H9 (cell line): ENCODE data around the gene PGM1. TPM values are rescaled to one million over a fixed set of nuclear protein-coding genes. Genes with fewer than 3 reads are reported as not detected.

Source experiments
- DNase-seq: peaks from one replicate; pipeline ENCODE4 v3.0.0-alpha.2; 2017
- H2AFZ ChIP-seq: one replicate; pipeline ENCODE4 v1.6.1; 2013; ENCODE audit warnings: mild to moderate bottlenecking, low read length, control low read depth, moderate library complexity
- H2AK5ac ChIP-seq: 2 replicates; pipeline ENCODE4 v1.6.1; 2013; ENCODE audit warnings: low read length, control low read depth, mixed read lengths; ENCODE audit not compliant: insufficient read length
- H2BK120ac ChIP-seq: one replicate; pipeline ENCODE4 v1.6.1; 2013; ENCODE audit warnings: low read depth, mild to moderate bottlenecking, low read length, control low read depth, inconsistent platforms; ENCODE audit not compliant: poor library complexity, severe bottlenecking
- H2BK12ac ChIP-seq: 2 replicates; pipeline ENCODE4 v1.6.1; 2013; ENCODE audit warnings: low read length, control low read depth, mixed read lengths, low read depth; ENCODE audit not compliant: insufficient read length
- H2BK15ac ChIP-seq: 2 replicates; pipeline ENCODE4 v1.6.1; 2013; ENCODE audit warnings: low read depth, low read length, control low read depth
- H2BK20ac ChIP-seq: one replicate; pipeline ENCODE4 v1.6.1; 2013; ENCODE audit warnings: low read depth, mild to moderate bottlenecking, low read length, control low read depth, inconsistent platforms; ENCODE audit not compliant: poor library complexity, severe bottlenecking
- H2BK5ac ChIP-seq: 2 replicates; pipeline ENCODE4 v1.6.1; 2013; ENCODE audit warnings: low read length, control low read depth, mixed read lengths; ENCODE audit not compliant: insufficient read length
- H3K14ac ChIP-seq: 2 replicates; pipeline ENCODE4 v1.6.1; 2013; ENCODE audit warnings: low read length, control low read depth; ENCODE audit not compliant: insufficient read depth
- H3K18ac ChIP-seq: 2 replicates; pipeline ENCODE4 v1.6.1; 2013; ENCODE audit warnings: low read depth, mild to moderate bottlenecking, mixed read lengths, low read length, control low read depth; ENCODE audit not compliant: insufficient read length
- H3K23ac ChIP-seq: 2 replicates; pipeline ENCODE4 v1.6.1; 2013; ENCODE audit warnings: low read length, control low read depth, mixed read lengths, low read depth; ENCODE audit not compliant: insufficient read length
- H3K23me2 ChIP-seq: 2 replicates; pipeline ENCODE4 v1.6.1; 2013; ENCODE audit warnings: low read depth, mild to moderate bottlenecking, mixed read lengths, low read length, control low read depth; ENCODE audit not compliant: insufficient read length, poor library complexity, severe bottlenecking
- H3K27ac ChIP-seq: 2 replicates; pipeline ENCODE4 v1.5.1; 2013; ENCODE audit warnings: low read length, control low read depth, mixed read lengths, low read depth; ENCODE audit not compliant: insufficient read length
- H3K27me3 ChIP-seq: 2 replicates; pipeline ENCODE4 v1.6.1; 2013; ENCODE audit warnings: low read length, control low read depth, inconsistent platforms; ENCODE audit not compliant: insufficient read depth
- H3K4ac ChIP-seq: 2 replicates; pipeline ENCODE4 v1.6.1; 2013; ENCODE audit warnings: low read depth, mild to moderate bottlenecking, control low read depth, inconsistent platforms, low read length, moderate library complexity
- H3K4me1 ChIP-seq: 2 replicates; pipeline ENCODE4 v1.6.1; 2013; ENCODE audit warnings: low read length, control low read depth, inconsistent platforms; ENCODE audit not compliant: insufficient read depth
- H3K4me2 ChIP-seq: 2 replicates; pipeline ENCODE4 v1.6.1; 2013; ENCODE audit warnings: low read length, control low read depth, mixed read lengths; ENCODE audit not compliant: insufficient read length, insufficient read depth
- H3K56ac ChIP-seq: 2 replicates; pipeline ENCODE4 v1.6.1; 2013; ENCODE audit warnings: low read depth, mild to moderate bottlenecking, mixed read lengths, low read length, control low read depth; ENCODE audit not compliant: insufficient read length
- H3K79me1 ChIP-seq: 2 replicates; pipeline ENCODE4 v1.6.1; 2013; ENCODE audit warnings: low read depth, mild to moderate bottlenecking, moderate library complexity, low read length, control low read depth, inconsistent platforms; ENCODE audit not compliant: insufficient read depth, poor library complexity, severe bottlenecking
- H3K79me2 ChIP-seq: 2 replicates; pipeline ENCODE4 v1.6.1; 2013; ENCODE audit warnings: low read length, control low read depth, inconsistent platforms; ENCODE audit not compliant: insufficient read depth
- H3K9ac ChIP-seq: 2 replicates; pipeline ENCODE4 v1.6.1; 2013; ENCODE audit warnings: low read length, control low read depth, mixed read lengths; ENCODE audit not compliant: insufficient read length; ENCODE audit errors: extremely low read depth
- H3K9me3 ChIP-seq: one replicate; pipeline ENCODE4 v1.6.1; 2013; ENCODE audit warnings: low read depth, low read length, inconsistent platforms; ENCODE audit not compliant: control insufficient read depth
- H3T11ph ChIP-seq: one replicate; pipeline ENCODE4 v1.6.1; 2013; ENCODE audit warnings: mild to moderate bottlenecking, low read length, control low read depth, inconsistent platforms
- H4K20me1 ChIP-seq: one replicate; pipeline ENCODE4 v1.6.1; 2013; ENCODE audit not compliant: control insufficient read depth, insufficient read length, insufficient read depth
- H4K5ac ChIP-seq: 2 replicates; pipeline ENCODE4 v1.6.1; 2013; ENCODE audit warnings: low read depth, mild to moderate bottlenecking, mixed read lengths, low read length, control low read depth; ENCODE audit not compliant: insufficient read length
- H4K8ac ChIP-seq: replicated peaks from 2 replicates; pipeline ENCODE4 v1.6.1; 2013; ENCODE audit warnings: low read length, control low read depth, mixed read lengths, low read depth; ENCODE audit not compliant: insufficient read length
- H4K91ac ChIP-seq: 2 replicates; pipeline ENCODE4 v1.6.1; 2013; ENCODE audit warnings: low read depth, mild to moderate bottlenecking, moderate library complexity, mixed read lengths, low read length, control low read depth; ENCODE audit not compliant: insufficient read length
- H3K27ac Mint-ChIP-seq, 3 experiments: 2 replicates in 2 of 3; 3 replicates in 1 of 3; pipeline ENCODE4 v1.8.0; 2020 to 2021; ENCODE audit warnings: mixed read lengths in 3 of 3, mild to moderate bottlenecking in 1 of 3, moderate library complexity in 1 of 3
- H3K27me3 Mint-ChIP-seq: 2 replicates; pipeline ENCODE4 v1.8.0; 2021; ENCODE audit warnings: low read depth, mild to moderate bottlenecking, moderate library complexity, mixed read lengths
- H3K36me3 Mint-ChIP-seq, 3 experiments: 2 replicates in 2 of 3; 3 replicates in 1 of 3; pipeline ENCODE4 v1.8.0; 2020 to 2021; ENCODE audit warnings: low read depth in 3 of 3, mixed read lengths in 3 of 3; ENCODE audit not compliant: insufficient read depth in 1 of 3
- H3K4me1 Mint-ChIP-seq, 2 experiments: 2 replicates each; pipeline ENCODE4 v1.8.0; 2020; ENCODE audit warnings: mixed read lengths in 2 of 2
- H3K4me3 Mint-ChIP-seq, 2 experiments: 2 replicates in 1 of 2; 3 replicates in 1 of 2; pipeline ENCODE4 v1.8.0; 2020 to 2021; ENCODE audit warnings: mild to moderate bottlenecking in 2 of 2, mixed read lengths in 2 of 2, moderate library complexity in 1 of 2
- H3K9me3 Mint-ChIP-seq, 2 experiments: 2 replicates in 1 of 2; 3 replicates in 1 of 2; pipeline ENCODE4 v1.8.0; 2020; ENCODE audit warnings: mild to moderate bottlenecking in 2 of 2, mixed read lengths in 2 of 2, moderate library complexity in 1 of 2
- CTCF ChIP-seq: fragments of 200-600 bp; sonication (generic); conservative IDR thresholded peaks from 3 replicates; pipeline ENCODE4 v1.8.0; 2021; ENCODE audit warnings: antibody characterized with exemption, mild to moderate bottlenecking
- WGBS: extraction: QIAGEN DNeasy Blood & Tissue Kit; methylation state at CpG from one replicate; pipeline ENCODE4 v1.1.7; 2013; ENCODE audit warnings: missing lambda C conversion rate, low lambda C conversion rate, mixed read lengths; ENCODE audit not compliant: insufficient read length; ENCODE audit errors: extremely low coverage; 5-methylcytosine and 5-hydroxymethylcytosine counted together
- total RNA-seq: library from RNA; stranded (reverse); gene quantifications from 2 replicates; pipeline ENCODE4 v1.2.1, GENCODE V29; 2021

The PGM1 gene
- total RNA-seq, 1 experiment from 2014 or later = 56.4 TPM

GRCh38 chr1:63675420-63675931 is 82.3 kb downstream of the PGM1 start:
- Histone ChIP-seq H3K79me2 (no peaks in the 10 kb centered on the region), H4K20me1 (no peaks in the 10 kb centered on the region), H2BK5ac (no peak overlapping the region), H3K79me1 (no peaks in the 10 kb centered on the region), H3K18ac (no peak overlapping the region), H3K23ac (no peak overlapping the region), H2AK5ac (no peak overlapping the region), H3K9ac (no peak overlapping the region), H3K4me1 (no peaks in the 10 kb centered on the region), H3T11ph (no peak overlapping the region), H4K5ac (no peak overlapping the region), H2BK15ac (no peak overlapping the region), H3K27ac (no peak overlapping the region), H2BK20ac (no peak overlapping the region), H4K91ac (no peak overlapping the region), H2BK12ac (no peak overlapping the region), H3K9me3 (no peaks in the 10 kb centered on the region), H3K14ac (no peak overlapping the region), H4K8ac (no peak overlapping the region), H3K27me3 (no peaks in the 10 kb centered on the region), H3K4me2 (no peak overlapping the region), H2AFZ (no peak overlapping the region), H3K4ac (no peak overlapping the region), H2BK120ac (no peak overlapping the region), H3K23me2 (no peaks in the 10 kb centered on the region), H3K56ac (no peak overlapping the region)
- H3K4me3 Mint-ChIP-seq = no peak overlapping the region
- DNase-seq = no peak
- H3K4me1 Mint-ChIP-seq = peaks cover 17 to 20% of the 10 kb centered on the region in 2 experiments
- peak overlapping the region in 1 of 3 experiments; percentile 44; a peak in 1 of 7 replicates for H3K27ac Mint-ChIP-seq
- H3K36me3 Mint-ChIP-seq = peaks cover 2 to 17% (median 3%) of the 10 kb centered on the region in 3 experiments; a peak in 4 of 7 replicates
- WGBS = no CpG with 5 or more reads among the region's 9 CpGs
- peaks cover 9 to 12% of the 10 kb centered on the region in 2 experiments for H3K9me3 Mint-ChIP-seq
- peaks cover 2% of the 10 kb centered on the region for H3K27me3 Mint-ChIP-seq
- TF ChIP-seq CTCF = no peak
